ENCODE measurements around the gene UNC5B.

The UNC5B gene

DNA sequence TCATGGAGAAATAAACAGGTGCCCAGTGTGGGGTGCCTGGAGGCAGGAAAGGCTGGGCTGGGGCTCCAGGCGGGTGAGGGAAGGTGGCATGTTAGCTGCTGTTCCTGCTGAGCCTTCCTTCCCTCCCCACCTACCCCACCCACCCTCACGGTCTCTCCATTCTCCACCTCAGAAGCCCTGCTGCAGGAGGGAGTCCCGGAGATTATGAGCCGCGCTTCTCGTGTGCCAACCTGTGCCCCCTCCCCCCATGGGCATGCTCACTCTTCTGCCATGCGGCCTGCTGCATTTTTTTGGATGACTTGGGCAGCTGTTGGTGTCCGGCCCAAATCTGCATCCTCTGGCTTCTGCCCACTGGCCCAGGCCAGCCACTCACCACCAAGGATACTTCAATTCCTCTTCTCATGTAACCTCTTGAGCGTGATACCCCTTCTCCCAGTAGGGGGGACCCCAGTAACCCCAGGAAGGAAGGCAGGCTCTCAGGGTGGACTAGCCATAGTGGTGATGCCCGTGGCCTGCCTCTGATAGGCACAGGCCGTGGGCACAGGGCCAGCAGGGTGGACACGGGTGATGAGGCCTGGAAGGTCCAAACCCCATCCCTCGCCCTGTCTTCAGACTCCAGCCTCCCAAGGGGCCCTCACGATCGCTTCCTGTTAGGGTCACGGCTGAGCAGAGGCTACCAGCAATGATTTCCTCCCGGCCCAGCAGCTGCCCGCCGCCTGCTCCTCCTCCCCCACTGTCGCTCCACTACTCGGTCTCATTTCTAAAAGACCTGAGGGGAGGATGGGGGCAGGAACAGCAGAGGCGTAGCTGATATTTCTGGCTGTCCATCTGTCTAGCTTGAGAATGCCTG lies 27.8 kb downstream of the UNC5B start:
- no peak for DNase-seq

DNA sequence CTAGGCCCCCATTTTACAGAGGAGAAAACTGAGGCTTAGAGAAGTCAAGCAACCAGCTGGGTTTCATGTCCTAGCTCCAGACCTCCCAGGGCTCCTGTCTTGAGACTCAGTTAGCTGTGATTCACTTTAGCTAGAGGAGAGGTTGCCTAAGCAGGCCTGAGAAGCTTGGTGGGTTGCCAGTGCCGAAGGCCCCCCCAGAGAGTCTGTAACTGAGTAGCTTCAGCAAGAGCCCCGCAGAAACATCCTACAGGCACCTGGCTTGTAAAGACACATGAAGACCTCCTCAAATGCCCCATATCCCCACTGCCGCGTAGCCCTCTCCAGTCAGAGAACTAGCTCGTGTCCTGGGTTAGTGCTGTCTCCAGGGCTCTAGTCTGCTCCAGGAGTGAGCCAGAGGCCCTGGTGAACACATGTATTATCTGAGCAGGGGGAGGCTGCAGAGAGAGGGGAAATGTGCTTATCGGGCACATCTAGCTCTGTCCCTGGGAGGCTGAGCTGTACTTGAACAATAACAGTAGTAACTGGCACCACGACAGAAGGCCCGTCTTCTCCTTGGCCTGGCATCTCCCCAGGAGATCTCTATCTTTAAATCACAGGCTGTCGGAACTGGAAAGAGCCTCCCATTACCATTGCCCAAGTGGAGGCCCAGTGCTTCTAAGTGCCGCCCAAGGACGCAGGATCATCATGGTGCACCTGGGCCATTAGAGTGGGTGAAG lies 28.9 kb downstream of the UNC5B start:
- no peak for DNase-seq

DNA sequence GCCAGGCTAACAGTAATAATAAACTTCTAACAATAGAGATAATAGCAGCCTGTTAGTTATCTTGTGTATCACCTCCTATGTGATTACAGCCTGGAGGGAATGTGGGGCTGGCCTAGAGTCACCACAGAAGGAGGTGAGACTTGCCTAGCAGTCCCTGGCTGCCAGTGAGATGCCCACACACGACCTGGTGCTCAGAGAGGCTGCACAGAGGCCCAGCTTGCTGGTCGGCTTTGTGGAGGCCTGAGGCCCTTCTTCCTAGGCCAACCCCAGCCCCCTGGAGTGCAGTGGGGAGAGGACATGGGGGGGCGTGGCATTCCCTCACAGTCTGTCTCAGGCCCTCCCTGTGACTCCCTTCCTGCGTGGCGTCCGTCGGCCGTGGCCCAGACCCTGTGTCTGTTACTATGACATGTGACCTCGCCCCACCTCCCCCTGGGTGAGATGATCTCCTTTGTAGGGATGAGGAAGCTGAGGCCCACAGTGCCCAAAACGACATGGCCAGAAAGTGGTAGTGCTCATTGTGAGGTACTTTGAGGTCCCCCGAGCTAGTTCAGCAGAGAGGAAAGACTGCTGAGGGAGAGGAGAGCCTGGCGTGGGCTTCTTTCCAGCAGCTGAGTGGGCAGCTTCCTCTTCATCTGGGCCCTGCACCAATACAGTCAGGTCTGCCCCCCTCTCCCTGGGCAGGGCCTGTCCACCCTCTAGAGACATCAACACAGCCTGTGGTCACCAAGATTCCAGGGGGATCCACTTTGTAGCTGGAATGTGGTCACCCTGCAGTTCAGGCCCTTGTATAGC lies 29.7 kb downstream of the UNC5B start:
- DNase-seq, result no peak

DNA sequence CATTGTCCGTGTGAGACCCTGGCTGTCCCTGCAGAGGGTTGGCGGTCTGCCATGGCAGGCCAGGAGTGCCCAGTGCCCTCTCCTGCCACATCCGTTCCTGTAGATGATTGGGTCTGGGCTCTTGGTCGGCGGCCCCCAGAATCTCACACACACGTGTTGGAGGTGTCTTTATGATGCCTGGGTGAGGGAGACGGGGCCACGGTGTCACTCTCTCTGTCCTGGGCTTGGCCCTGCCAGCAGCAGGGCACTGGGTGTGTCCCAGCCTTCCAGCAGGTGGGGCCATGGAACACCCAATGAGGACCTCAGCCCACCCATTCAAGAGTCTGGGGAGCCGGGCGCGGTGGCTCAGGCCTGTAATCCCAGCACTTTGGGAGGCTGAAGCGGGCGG lies 30.2 kb downstream of the UNC5B start:
- DNase-seq, result no peak

DNA sequence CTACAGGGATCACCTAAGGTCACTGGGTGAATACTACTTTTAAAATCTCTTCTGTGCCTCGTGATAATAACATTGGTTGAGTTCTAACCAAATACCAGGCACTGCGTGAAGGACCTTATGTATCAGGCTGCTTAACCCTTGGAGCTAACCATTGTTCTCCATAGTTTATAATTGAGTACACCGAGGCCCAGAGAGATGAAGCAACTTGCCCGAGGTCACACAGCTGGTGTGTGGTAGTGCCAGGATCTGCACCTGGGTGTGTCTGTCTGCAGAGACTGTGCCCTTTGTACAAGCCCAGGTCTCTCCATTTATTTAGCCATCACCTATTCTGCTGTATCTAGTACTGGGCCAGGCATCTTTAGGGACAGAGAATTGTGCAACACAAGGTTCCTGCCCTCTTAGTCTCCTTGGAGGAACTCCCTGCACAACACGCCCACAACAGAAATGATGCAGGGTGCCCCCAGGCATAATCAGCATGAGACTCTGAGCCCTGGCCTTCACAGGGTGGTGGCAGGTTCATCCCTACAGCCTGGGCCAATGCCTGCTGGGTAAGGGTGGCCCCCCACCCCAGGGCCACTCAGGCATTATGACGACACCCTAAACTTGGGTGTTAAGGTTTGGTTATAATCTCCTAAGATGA lies 31.5 kb downstream of the UNC5B start:
- DNase-seq, result no peak

DNA sequence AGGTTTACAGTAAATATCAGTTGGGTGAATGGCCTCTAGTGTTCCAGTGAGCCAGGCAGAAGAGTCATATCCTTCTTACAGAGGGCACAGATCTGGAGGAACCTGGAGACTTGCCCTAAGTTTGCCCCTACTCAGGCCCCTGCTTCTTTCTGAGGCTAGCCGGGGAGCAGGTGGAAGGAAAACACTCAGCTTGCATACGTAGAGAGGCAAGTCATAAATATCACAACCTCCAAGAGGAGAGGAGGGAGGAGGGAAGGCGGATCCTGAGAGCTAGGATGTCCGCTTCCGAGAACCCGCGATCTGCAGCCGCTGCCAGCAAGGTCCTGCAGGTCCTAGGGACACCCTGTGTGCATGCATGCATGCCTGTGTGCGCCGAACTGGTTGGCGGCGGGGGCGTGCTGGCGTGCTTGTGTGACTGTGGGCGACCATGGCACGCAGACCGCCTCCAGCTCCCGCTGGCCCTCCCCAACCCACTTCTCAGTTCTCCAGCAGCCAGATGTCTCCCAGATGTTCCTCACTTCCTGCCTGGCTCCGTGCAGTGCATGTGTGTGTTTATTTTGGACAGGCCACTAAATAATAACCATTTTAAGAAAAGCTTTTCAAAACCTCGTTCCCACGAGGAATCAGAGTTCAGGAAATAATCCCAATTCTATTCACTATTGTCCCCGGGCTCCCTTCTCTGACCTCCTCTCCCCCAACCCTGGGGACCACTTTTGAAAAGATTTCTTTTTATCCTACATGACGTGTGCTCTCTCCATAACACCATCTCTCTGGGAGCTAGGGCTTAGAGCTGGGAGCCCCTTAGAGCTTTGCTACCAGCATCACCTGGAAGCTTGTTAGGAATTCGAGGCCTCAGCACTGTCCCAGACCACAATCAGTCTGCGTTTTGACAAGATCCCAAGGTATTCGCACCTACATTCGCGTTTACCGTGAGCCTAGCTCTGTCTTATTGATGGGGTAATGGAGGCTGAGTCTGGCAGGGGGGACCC lies 32.4 kb downstream of the UNC5B start:
- DNase-seq, result no peak

DNA sequence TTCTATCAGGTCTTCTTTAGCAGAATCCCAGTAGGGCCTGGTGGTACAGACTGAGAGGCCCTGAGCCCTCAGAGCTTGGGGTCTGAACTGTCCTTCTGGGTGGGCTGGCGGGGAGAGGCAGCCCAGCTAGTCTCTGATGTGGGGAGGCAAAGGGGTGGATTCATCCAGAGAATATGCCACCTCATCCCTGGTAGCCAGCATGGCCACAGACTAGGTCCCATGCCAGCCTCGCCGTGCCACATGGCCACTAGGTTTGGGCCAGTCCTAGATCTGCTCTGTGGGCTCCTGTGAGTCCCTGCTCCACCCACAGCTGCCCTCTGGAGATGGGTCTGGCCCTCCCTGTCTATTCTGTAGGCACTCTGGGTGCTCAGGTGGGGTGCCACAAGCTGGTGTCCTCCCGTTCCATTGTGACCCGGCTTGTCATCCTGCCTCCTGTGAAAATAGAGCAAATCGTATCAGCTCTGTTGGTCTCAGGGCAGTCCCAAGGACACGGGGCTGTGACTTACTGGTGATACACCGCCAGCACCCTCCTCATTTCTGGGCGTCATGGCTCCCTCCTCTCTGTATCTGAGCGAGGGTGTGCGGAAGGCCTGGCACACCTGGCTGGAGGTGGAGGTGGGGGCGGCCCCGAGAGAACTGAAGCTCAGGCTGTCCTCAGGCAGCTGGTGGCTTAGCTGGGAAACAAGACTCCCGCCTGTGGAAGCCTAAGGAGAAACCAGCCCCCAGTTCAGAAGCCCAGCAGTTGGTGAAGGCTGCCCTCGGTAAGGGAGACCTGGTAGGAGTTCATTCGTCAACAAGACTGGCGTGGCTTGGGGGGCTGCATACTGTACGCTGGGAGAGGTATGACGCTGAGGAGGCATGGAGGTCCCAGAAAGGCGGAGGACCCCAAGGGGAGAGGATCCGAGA lies 33.3 kb downstream of the UNC5B start:
- no peak for DNase-seq

DNA sequence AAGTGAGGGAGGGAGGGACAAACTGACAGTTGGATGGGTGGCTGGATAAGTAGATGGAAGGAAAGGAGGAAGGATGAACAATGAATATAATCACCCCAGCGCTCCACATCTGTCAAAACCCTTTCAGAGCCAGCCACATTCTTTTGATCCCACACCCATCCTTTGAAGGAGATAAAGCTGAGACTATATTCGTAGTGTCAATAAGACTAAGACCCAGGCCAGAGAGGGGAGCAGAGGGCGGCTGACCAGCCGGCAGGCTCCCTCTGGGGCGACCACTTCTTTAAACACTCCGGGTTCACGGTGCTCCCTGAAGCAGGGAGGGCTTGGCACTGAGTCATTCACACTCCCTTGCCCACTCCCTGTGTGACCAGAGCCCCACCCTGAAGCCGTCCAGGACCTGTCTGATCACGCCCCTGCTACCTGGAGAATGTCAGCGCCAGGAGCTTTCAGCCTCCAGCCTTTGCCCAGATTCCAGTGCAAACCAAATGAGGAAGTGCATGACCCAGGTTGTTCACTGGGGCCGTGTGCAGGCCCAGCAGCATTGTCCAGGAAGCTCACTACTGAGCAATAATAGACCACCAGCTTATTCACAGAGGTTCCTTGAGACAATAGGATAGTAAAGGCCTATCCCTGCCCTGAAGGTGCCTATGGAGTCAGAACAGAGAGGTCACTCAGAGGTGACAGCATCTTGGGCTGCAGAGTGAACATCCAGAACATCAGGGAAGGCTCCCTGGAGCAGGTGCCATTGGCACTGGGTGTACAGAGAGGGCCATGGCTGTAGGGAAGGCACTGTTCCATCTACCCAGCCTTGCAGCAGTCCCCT lies 34.4 kb downstream of the UNC5B start:
- DNase-seq, result no peak

DNA sequence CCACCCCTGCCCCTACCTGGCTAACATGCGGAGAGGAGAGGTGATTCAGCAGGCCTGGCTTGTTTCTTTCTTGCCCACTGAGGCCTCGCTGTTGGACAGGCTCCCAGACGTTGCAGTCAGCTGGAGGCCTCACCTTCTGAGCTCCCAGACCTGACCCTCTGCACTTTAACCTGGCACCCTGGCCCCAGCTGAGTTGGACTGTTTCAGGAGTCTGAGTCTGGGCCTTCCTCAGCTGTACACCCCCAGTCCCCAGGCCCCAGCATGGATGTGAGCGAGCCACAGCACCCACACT lies 35.0 kb downstream of the UNC5B start:
- DNase-seq, result no peak

DNA sequence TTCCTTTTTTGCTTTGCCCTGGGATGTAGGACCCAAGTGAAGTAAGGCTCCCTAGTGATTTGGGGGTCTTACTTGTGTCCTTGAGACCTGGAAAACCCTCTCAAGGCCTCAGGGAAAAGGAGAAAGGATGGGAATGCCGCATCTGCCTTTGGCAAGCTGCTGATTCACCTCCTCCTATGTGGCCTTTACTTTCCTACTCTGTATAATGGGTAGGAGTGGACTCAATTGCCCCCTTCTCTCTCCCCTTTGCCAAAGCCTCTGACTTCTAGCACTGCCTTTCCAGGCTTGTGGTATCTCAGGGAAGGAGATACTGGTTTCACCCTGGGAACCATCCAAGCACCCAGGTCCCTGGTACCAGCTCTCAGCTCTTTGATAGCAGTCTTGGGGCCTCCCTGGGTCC lies 35.4 kb downstream of the UNC5B start:
- DNase-seq, result no peak

DNA sequence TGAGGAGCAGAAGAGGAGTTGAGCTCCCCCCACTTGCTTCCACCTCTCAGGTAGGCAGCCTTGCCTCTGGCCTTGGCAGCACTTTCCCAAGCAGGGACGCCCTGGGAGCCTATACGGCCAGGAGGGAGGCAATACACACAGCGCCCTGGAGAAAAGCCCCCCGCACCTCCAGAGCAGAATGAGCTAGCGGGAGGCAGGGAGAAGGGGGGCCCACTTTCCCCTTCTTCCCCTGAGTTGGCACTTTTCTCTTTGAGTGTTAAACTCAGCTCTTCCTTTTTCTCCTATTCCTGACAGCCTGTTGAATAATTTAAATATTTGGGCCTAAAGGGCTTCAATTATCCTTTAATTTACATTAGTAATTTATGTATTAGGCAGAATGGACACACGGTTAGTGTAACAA lies 35.8 kb downstream of the UNC5B start:
- no peak for DNase-seq

DNA sequence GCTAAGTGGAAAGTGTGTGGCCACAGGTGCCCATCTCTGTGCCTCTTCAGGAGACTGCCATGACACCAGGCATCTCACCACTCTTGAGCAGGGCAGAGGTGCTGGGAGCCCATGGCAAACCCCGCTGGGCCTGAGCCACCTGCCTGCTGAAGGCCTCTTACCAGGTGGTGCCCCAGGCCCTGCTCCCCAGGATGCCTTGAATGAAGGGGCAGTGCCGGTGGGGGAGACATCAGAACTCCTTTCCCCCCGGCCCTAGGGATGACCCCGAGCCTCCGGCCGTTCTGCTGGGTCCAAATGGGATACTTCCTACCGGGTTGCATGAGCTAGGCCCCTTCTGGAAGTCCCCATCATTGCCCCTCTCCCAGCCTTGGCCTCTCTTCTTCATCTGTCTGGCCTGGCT lies 37.6 kb downstream of the UNC5B start:
- no peak for DNase-seq

DNA sequence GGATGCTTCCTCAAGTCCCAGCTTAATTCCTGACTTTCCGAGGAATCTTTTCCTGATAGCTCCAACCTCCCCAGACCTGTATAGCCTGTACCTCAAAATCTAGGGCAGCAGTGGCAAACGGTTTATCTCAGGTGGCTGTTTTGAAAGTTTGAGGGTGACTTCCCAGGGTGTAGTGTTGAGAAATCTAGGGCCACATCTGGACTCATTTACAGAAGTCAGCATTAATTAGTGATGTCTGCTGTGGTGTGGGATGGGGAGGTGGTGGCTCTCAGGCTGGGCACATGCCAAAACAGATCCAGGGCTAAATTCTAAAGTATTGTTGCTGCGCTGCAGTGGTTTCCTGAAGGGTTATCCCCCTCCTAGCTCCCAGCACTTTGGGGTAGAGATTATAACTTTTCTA lies 38.0 kb downstream of the UNC5B start:
- DNase-seq, result no peak

DNA sequence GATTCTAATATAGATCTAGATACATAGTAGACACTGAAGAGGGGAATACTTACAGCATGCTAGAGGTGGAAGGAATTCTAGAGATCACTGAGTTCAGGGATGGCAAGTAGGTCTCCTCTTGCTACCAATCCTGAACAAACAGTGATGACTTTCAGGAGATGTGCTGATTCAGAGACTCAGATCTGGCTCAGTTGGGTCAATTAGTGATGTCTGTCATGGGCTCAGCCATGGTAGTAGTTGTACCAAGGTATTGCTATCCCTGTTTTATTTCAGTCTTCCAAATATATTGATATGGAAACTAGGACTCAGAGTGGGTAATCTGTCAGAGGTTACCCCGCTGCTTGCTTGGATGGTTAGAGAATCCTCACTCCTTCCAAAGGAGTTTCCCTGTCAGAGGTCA lies 38.5 kb downstream of the UNC5B start:
- DNase-seq, result no peak

DNA sequence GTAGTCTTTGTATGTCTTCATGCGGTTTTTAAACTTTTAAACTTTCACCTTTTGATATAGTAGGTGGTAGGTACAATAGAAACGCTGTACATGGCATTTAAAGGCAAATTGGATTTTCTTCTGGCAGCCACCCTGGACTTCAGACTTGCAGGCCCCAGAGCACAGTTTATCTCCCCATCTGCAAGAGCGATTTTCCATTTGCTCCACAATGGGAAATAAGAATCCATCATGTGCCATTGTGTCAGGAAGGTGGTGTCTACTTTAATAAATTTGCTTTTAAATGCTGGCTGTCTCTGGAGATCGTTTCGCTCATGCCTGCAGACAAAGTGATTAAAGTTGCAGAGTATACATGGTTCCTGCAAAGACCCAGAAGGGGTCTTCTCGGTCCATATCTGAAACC lies 38.9 kb downstream of the UNC5B start:
- no peak for DNase-seq

DNA sequence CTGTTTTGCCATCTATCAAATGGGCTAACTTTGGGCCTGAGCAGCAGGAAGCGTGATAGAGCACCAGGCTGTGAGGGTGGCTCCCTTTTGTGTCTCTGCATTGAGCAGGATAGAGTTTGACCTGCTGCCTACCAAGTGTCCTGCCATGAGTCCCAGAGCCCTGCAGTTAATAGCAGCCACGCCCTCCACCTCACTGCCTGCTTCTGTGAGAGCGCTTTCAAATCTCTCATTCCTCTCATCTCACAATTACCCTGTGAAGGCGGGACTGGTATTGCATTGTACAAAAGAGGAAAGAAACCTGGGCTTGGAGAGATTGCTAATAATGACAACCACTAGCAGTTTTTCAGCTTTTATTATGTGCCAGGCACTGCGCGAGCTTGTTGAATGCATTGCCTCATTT lies 39.9 kb downstream of the UNC5B start:
- no peak for DNase-seq

DNA sequence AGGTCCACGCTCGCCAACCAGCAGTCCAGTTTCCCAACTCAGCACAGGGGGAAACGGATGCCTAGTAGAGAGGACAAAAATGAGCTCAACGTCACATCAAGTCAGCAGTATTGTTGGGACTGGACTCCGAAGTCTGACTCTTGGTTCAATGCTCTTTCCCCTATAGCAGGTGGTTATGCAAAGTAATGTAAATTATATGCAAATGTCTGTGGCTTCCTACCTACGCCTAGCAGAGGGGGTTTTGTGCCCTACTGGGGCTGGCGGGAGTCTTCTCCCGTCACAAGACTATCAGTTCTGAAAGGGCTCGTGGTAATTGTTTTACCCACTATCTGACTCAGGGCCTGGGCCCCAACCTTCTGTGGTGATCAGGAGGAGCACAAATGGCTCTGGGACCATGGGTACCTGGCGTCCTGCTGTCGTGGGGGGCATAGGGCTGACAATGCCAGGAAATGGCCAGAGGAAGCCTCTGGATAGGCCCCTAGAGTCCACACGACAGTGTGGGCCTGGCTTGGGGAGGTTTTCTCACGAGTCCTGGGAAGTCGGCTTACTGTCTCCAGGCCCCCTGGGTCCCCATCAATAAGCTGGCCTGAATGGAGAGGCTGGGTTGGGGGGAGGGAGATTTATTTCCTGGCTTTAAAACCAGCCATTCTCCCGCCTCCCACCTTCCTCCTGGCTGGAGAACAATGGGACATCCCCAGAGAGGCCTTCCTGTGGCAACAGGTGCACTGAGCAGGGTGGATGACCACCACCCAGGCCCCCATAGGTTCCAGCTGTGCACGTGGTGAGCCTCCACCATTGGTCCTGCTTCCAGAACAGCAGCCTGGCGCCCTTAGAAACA lies 41.8 kb downstream of the UNC5B start:
- DNase-seq, result no peak

DNA sequence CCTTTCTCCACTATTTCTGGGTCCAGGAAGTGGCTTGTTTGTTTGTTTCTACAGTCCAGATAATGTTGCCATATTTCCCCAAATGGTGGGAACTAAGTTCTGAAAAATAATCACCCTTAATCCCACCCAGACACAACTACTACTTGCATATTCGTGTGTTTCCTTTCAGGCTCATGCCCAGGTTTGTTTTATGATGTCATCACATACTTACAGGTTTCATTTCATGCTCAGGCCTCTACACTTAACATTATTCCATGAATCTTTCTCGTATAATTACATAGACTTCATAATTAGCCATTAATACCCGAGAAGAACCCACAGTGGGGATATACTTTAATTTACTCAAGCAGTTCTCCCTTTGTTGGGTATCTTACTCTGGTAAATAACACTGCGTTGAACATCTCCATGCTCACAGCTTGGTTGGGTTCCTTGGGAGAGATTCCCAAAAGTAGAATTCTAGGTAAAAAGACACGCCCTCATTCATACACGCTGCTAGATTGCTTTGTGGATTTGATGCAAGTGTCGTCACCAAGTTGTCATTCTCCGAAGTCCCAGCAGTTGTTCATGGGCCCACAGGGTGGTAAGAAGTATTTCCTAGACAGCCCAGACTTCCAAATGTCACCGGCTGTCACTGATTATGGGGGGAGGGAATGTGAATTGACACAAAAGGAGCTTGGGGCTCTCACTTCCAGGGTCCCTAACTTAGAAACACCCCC lies 42.6 kb downstream of the UNC5B start:
- DNase-seq, result no peak

DNA sequence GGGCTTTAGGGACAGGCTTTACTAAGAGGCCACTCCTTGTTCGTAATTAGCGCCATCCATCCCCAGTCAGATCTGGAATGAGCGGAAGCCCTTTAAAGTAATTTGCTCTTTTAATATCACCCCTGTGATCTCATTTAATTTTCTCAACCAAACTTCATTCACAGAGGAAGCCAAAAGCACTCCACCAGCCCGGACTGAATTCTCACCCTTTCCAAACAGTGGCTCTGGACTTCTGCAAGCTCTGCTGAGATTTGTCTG lies 43.1 kb downstream of the UNC5B start:
- DNase-seq, result no peak
